UCSD-AML1 (cell line): Measurements from ENCODE around the gene MRPS18A.
A peak's percentile ranks its signal among the peaks of the same experiment; 100 is the strongest.
"Not testable (repeated sequence)": the region's sequence is repeated elsewhere in the genome, so short reads cannot be mapped to it uniquely, and the experiment has no call there.

Experiments used
- DNase-seq: peaks from one replicate; lab custom pipeline; 2025; ENCODE audit not compliant: unreplicated experiment; lab: John Stamatoyannopoulos, UW

Gene MRPS18A

DNA sequence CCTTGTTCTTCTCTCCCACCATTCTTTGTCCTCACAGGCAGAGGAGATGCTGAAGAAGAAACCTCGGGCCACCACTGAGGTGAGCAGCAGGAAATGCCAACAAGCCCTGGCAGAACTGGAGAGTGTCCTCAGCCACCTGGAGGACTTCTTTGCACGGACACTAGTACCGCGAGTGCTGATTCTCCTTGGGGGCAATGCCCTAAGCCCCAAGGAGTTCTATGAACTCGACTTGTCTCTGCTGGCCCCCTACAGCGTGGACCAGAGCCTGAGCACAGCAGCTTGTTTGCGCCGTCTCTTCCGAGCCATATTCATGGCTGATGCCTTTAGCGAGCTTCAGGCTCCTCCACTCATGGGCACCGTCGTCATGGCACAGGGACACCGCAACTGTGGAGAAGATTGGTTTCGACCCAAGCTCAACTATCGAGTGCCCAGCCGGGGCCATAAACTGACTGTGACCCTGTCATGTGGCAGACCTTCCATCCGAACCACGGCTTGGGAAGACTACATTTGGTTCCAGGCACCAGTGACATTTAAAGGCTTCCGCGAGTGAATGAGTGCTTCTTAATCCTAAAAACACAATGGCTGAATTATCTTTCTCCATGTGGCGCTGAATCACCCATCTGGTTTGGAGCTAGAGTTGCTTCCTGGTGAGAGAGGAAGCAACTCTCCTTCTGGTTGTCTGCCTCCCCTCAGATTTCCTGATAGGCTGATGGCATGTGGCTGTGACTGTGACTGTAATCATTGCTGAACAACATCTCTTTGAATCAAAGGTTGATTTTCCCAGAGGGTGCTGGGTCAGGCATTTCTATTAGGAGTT, 47.4 kb downstream of the MRPS18A start:
- peak; percentile 17 for DNase-seq

DNA sequence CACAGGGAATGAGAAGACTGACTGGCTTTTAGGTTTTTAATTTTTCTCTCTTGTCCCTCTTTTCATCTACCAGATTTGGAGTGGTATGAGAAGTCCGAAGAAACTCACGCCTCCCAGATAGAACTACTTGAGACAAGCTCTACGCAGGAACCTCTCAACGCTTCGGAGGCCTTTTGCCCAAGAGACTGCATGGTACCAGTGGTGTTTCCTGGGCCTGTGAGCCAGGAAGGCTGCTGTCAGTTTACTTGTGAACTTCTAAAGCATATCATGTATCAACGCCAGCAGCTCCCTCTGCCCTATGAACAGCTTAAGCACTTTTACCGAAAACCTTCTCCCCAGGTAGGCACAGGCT, 51.3 kb downstream of the MRPS18A start:
- DNase-seq: no peak

DNA sequence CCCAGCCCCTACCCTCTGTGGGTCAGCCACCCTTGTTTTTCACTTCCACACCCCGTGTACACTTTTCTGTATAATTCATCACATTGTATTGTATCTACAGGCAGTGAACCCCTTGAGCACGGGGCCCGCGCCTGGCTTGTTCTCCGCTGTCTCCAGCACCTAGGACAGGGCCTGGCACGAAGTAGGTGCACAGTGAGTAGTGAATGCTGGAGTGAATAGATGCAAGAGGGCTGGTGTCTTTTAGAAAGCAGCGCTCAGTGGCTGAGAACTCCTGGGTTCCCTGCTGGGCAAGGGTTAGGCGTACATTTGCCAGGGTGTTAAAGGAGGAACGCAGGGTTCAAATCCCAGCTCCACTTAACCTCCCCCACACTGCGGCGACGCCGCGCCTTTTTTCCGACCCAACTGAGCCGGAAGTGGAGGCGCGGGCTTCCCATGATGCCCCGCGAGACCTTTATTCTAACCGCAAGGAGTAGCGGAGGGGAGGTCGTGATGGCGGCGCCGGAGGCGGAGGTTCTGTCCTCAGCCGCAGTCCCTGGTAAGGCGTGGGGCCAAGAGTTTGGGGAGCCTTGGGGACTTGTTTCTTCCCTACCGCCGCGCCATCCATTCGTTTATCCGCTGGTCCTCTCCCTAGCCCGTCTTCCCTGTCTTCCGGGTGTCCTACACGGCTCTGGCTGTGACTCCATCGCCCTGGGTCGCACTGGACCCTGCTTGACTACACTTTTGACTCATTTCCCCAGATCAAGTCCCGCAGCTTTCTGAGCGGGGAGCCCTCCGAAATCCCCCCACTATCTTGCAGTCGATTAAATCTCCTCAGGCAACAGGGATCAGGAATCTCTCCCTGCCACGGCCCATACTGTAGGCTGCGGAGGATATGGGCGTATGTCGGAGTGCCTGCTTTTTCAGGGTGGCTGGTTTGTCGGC, 51.9 kb downstream of the MRPS18A start, which contains the start of gene MAD2L1BP:
Gene MAD2L1BP (plus strand): TSS at position 454 of the 921 bp plus-strand sequence. CDS start 36 bp downstream, at position 490.
- peak; percentile 89 for DNase-seq

DNA sequence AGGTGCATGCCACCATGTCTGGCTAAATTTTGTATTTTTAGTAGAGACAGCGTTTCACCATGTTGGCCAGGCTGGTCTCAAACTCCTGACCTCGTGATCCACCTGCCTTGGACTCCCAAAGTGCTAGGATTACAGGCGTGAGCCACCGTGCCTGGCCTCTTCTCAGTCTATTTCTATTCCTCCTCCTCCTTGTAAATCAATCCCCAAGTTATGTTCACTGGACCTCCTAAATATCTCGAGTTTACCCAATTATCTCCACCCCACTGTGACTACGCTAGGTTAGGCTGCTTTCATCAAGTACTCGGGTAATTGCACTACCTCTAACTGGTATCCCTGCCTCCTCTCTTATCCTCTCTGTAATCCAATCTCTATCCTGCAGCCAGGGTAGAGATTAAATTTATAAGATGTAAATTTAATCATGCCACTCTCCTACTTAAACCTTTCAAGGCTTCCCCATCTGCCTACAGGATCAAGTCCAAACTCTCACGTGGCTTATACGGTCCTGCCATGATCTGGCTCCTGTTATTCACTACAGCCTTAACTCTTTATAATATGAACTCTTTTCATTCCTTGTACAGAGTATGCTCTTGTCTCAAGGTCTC, 52.8 kb downstream of the MRPS18A start:
- no peak for DNase-seq

DNA sequence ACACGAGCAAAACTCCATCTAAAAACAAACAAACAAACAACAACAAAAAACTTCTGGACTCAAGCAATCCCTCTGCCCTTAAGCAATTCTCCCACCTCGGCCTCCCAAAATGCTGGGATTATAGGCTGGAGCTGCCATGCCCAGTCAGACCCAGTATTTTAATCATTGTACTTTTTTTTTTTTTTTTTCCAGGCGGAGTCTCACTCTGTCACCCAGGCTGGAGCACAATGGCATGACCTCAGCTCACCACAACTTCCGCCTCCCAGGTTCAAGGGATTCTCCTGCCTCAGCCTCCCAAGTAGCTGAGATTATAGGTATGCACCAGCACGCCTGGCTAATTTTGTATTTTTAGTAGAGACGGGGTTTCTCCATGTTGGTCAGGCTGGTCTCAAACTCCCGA, 54.6 kb downstream of the MRPS18A start:
- DNase-seq: not testable (repeated sequence)

DNA sequence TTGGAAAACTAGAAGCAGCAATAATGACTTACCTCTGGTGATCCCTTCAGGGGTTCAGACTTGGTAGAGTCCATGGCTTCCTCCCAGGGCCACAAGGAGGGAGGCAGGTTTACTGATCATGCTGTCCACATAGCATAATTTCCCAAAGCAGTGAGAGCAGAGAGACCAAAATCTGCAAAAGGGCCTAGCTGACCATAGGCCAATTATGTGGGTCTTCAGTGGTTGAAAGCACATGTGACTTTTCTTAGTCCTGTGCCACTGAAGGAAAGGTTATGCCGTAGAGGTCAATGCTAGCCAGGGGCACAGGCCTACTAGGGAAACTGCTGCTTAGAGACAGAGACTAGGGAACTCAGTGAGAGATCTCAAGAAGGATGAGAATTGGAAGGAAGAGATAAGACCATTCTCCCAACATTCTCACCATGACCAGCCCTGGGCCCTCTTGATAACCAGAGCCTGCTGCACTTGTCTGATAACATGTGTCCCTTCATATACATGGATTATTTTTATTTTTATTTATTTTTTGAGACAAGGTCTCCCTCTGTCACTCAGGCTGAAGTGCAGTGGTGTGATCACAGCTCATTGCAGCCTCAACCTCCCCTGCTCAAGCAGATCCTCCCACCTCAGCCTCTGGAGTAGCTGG, 56.5 kb downstream of the MRPS18A start:
- DNase-seq: peak; percentile 36

DNA sequence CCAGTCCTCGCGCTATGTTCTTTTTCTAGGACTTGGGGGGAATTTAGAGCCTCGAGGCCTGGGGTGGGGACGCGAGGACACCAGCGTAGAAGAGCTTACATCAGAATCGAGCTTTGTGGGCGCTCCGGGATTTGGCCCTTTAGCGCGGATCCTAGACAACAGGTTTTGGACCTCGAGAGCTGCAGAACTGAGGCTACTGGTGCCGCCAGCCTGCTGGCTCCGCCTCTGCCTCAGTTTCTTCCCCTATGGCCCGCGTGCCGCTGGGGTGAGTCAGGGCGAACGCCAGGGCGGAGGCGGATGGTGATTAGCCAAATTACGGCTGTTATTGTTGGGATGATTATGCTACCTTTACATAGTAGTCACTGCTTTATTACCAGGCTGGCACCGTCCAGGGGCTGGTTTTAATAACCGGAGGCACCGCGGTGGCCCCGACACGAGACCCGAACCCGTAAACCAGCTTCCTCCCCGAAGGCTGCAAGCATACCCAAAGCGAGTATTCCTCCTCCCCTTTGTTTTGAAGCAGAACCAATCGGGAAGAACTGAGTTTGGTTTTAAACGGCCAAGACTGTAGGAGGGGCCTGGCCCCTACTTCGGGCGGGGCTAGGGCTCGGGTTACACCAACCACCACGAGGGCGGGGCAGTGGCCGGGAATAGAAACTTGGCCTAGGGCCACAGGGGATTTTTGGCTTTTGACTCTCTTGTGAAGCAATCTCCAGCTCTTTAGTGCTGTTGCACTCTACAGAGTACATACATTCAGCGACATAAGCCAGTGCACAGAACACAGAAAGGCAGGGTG, 57.9 kb downstream of the MRPS18A start:
- peak; percentile 94 for DNase-seq

DNA sequence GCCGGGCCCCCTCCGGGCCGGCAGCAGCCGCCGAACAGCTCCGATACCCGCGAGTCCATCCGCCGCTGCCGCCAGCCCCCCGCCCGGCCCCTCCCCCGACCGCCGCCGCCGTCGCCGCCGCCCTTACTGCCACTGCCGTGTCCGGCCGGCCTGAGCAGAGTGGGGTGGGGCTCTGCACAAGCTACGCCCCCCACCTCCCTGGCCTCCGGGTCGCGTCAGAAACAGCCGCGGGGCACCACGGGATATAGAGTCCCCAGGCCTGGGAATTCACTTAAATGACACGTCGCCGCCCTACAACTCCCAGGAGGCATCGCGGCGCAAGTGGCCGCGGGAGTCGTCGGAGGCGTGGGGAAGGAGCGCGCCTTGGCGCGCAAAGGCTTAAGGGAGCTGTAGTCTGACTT, 58.5 kb downstream of the MRPS18A start, which contains the start of gene GTPBP2:
Gene GTPBP2 (minus strand): TSS at position 161 of the 401 bp plus-strand sequence. CDS start 102 bp downstream, at position 59.
- DNase-seq: peak; percentile 99

DNA sequence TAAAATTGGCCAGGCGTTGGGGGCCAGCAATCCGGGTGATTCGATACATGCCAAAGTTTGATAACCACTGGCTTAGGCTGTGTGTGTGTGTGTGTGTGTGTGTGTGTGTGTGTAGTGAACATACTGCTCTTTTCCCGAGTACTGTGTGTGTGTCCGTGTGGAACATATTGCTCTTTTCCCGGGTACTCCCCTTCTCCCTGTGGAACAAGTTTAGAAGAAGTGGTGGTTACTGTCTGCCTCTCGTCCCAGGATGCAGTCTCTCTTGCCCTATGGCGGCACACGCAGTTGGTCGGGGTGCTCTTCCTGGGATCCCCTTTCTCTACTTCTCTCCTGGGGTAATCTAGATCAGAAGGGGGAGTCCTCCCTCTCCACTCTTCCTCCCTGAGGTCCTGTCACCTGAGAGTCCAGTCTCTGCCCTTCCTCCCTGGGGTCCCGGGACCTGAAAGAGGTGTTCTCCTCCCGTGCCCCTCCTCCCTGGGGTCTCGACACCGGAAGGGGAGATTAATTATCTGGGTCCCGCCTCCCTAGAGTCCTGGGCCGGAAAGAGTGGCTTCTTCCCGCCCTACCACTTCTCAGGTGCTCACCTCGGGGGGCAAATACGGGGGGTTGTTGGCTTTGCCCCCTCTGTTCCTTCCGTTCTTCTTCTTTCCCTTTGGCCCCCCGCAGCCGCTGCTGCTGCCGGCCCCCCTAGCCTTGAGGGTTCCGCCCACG, 59.0 kb downstream of the MRPS18A start:
- peak; percentile 66 for DNase-seq

DNA sequence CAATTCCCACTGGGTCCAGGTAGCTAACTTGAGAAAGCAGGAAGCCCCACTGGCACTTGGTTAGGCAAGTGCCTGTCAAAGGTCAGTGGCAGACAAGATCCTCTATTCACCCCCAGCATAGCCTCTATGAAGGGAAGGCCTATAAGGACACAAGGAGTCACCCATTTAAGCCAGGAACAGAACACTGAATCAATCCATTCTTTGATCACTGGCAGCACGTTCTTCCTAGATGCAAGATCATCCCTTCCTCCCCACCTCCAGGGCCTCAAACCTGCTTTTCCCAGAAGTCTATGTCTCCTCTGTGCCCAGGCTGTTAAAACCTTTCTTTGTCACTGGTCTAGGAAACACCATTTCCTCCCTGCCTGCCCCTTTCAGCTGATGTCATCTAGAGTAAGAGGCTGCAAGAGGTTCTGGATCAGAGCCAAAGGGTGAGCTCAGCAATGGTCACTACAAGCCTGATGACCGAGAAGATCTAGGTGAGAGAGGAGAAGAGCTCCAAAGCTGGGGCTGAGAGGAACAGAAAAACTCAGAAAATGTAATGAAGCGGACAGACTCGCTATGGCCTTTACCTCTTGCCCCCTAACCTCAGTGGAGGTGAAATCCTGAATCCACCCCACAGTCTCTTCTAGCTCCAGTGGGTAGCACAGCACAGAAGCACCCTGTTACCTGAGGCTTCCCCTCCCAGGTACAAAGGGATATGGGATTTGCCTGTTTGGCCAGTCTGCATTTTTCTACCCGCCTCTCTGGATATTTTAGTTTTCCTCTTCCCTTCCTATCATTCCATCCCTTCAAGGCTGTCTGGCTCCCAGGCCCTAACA, 60.4 kb downstream of the MRPS18A start:
- DNase-seq: peak; percentile 54

DNA sequence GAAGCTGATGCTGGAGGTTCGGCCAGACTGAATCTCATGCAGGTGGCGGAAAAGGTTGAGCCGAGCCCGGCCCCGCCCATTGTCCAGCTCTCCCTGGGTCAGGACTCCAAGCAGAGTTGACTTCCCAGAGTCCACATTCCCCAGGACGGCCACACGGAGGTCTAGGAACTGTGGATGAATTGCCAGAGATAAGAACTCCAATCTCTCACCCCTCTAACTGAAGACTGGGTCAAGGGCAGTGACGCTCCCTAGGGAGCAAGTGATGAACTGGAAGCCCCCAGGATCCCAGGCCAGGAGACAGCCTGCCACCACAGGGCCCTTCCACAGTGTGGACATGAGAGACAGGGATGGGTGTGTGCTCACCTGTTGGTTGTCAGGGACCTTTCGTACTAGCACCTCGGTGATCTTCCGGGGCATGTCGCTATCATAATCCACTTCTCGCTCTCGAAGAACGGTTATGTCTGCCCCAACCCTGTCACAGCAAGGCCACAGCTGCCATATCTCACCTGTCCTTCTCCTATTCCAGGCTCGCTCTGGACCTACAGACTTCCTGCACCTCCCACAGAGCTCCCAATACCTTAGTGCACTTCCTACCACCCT, 62.1 kb downstream of the MRPS18A start:
- DNase-seq: no peak

DNA sequence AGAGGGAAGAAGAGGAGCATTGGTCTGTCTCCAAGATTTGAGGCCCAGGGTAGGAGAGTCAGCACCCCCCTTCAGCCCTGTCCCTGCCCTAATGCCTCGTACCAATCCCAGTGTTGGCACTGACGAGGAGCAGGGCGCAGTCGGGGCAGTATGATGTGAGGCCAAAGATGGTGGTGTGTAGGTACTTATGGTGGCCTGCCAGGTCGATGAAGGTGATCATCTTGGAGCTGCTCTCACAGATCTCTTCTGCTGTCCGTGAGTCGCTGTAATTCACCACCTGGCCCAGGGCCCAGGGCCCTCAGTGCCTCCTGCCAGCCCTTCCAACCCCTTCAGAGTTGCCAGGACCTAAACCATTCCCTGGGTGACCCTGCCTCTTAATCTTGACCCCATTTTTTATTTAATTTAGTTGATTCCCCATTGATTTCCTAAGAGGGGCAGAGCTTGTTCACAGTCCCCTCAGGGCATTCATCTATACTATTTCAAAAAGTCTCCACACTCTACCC, 62.8 kb downstream of the MRPS18A start:
- DNase-seq: no peak

DNA sequence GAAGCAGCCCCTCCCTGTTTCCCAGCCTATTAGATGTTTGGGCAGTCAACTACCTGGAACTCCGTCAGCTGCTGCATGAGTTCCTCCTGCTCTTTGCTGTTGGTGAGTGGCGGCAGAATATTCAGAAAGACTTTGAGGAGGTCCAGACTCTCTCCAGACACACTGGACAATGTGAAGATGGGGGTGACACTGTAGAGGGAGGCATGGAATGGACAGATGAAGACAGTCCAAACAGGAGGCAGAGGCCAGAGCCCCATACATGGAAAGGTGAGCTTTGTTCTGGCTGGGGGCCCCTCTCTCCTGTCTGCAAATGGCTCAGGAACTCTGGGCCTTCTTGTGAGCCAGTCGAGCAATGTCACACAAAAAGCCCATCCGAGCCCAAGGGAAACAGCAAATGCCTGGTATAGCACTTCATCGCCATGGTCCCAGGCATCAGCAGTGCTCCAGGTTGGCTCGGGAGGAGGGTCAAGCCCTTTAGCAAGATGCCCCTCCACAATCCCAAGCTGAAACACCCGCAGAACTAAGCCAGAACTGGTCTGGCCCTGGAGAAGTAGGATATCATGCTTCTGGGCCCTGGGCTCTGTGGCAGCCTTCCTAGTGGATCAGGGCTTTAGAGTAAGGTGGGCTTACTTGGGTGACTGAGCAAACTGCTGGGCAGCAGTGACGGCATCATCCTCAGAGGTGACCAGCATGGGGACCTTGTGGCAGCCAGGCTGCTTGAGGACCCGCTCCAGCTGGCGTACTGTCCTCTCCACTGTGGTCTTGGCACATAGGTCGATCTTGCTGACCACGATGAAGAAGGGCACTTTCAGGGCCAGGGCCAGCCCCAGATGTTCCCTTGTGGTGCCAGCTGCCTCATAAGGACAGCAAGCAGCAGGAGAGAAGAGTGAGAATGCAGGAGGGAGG, 63.5 kb downstream of the MRPS18A start:
- DNase-seq: no peak

DNA sequence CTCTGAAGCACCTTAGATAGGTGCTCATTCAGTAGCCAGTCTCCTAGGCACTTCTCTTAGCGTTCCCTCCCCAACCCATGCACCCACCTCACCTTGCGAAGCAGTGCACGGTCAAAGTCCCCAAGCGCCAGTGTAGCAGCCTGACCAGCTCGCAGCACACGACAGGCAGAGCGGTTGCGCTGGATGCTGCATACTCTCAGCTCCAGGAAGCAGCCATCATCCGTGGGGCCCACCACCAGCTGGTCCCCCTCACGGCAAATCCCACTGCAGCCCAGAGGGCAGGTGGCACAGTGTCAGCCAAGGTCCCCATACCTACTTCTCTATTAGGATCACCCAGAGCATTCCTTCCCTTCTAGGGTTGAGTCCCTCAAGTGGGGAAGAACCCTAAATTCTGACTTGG, 65.0 kb downstream of the MRPS18A start:
- DNase-seq: no peak

DNA sequence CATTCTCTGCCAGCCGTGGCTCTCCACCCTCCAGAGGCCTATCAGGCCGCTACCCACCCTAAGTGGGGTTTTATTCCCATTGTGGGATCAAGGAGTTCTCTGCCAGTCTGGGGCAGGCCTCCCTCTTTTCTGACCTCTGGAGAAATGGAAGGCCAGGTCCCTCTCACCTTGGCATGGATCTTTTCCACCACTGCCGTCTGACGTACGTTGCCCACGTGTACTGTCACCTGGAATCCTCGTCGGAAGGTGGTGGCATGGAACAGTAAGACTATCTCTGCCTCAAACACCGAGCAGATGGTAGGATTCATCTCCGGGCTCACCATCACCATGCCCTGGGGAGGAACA, 65.8 kb downstream of the MRPS18A start:
- DNase-seq: no peak
